Endothelial cell of umbilical vein (primary cell): Measurements from ENCODE around the gene EIF3D. TPM values are rescaled to one million over a fixed set of nuclear protein-coding genes. Genes with fewer than 3 reads are reported as not detected.

Source experiments
- BruUV-seq: library from RNA; stranded (reverse); fragments of 400-500 nt; replicated peaks from 2 replicates; lab custom pipeline; 2021; lab: Mats Ljungman, UMichigan
- CTCF ChIA-PET: fragments of 300-600, 350-600 bp; sonication (Branson Sonifier 250); formaldehyde crosslinking; loops from one replicate; lab custom pipeline; 2021; ENCODE audit warnings: antibody characterized with exemption, inconsistent platforms; lab: Charles Lee
- POLR2A ChIA-PET: fragments of 300-600, 350-600 bp; sonication (Branson Sonifier 250); formaldehyde crosslinking; loops from one replicate; lab custom pipeline; 2021; ENCODE audit warnings: antibody characterized with exemption, inconsistent platforms; lab: Charles Lee
- DNase-seq: peaks from one replicate; pipeline ENCODE4 v3.0.0-alpha.2; 2011; ENCODE audit warnings: low read depth, low spot score
- FAIRE-seq: peaks from 2 replicates; lab custom pipeline; 2011; peaks lifted over from hg19 to GRCh38; lab: Jason Lieb, UNC
- H2AFZ ChIP-seq: 2 replicates; pipeline ENCODE4 v1.6.0; 2012; ENCODE audit warnings: low read depth, low read length, control low read depth, inconsistent platforms
- H3K27ac ChIP-seq: 2 replicates; pipeline ENCODE4 v1.5.1; 2011; ENCODE audit warnings: low read depth, mild to moderate bottlenecking, control low read depth, low read length, moderate library complexity; ENCODE audit not compliant: insufficient read depth
- H3K27me3 ChIP-seq, 2 experiments: 2 replicates each; pipeline versions ENCODE4 v1.6.0 to v1.6.1; 2011; ENCODE audit warnings: low read length in 2 of 2, mixed read lengths in 1 of 2; ENCODE audit not compliant: control insufficient read depth in 2 of 2, insufficient read depth in 2 of 2
- H3K36me3 ChIP-seq, 2 experiments: 2 replicates in 1 of 2; 3 replicates in 1 of 2; pipeline ENCODE4 v1.5.1; 2011; ENCODE audit warnings: low read length in 2 of 2, mild to moderate bottlenecking in 1 of 2, moderate library complexity in 1 of 2; ENCODE audit not compliant: control insufficient read depth in 2 of 2, insufficient read depth in 2 of 2; ENCODE audit errors: extremely low read depth in 1 of 2
- H3K4me1 ChIP-seq: 3 replicates; pipeline ENCODE4 v1.5.1; 2011; ENCODE audit warnings: mild to moderate bottlenecking, low read length; ENCODE audit not compliant: control insufficient read depth, insufficient read depth; ENCODE audit errors: extremely low read depth
- H3K4me2 ChIP-seq: 2 replicates; pipeline ENCODE4 v1.6.1; 2011; ENCODE audit warnings: low read length, control low read depth, mixed read lengths; ENCODE audit not compliant: insufficient read depth
- H3K4me3 ChIP-seq, 3 experiments: fragments of 200-600 bp in 1 of 3; sonication (generic), shearing (Covaris generic) in 1 of 3; replicated peaks in 1 of 3; 2 replicates each; pipeline ENCODE4 v1.5.1; 2011 to 2016; ENCODE audit warnings: control low read depth in 3 of 3, low read length in 3 of 3, mild to moderate bottlenecking in 2 of 3, inconsistent platforms in 1 of 3, low read depth in 1 of 3, moderate library complexity in 1 of 3; ENCODE audit not compliant: insufficient read depth in 1 of 3
- H3K79me2 ChIP-seq: 2 replicates; pipeline ENCODE4 v1.6.0; 2012; ENCODE audit warnings: low read length, inconsistent platforms; ENCODE audit not compliant: control insufficient read depth, insufficient read depth
- H3K9ac ChIP-seq: replicated peaks from 2 replicates; pipeline ENCODE3; 2011; ENCODE audit warnings: low read length, control low read depth; ENCODE audit not compliant: insufficient read depth; ENCODE audit errors: extremely low read depth
- H3K9me1 ChIP-seq: replicated peaks from 3 replicates; pipeline ENCODE4 v1.6.0; 2011; ENCODE audit warnings: mild to moderate bottlenecking, low read length; ENCODE audit not compliant: control insufficient read depth, insufficient read depth; ENCODE audit errors: extremely low read depth
- H3K9me3 ChIP-seq: replicated peaks from 2 replicates; pipeline ENCODE4 v1.5.1; 2012; ENCODE audit warnings: low read length, inconsistent platforms; ENCODE audit not compliant: control insufficient read depth, insufficient read depth
- H4K20me1 ChIP-seq: replicated peaks from 2 replicates; pipeline ENCODE3; 2011; ENCODE audit warnings: mild to moderate bottlenecking, low read length; ENCODE audit not compliant: control insufficient read depth, insufficient read depth; ENCODE audit errors: extremely low read depth
- CTCF ChIP-seq, 2 donors: IDR thresholded peaks; 1 replicate in 1 of 2; 2 replicates in 1 of 2; pipeline ENCODE4 v1.5.1; 2011; ENCODE audit warnings: low read length in 2 of 2, mild to moderate bottlenecking in 2 of 2, moderate library complexity in 2 of 2, control low read depth in 1 of 2, inconsistent platforms in 1 of 2, low read depth in 1 of 2; ENCODE audit not compliant: insufficient read depth in 1 of 2; ENCODE audit errors: extremely low read depth in 1 of 2
- EZH2 ChIP-seq: IDR thresholded peaks from 2 replicates; pipeline ENCODE4 v1.6.1; 2012; ENCODE audit warnings: borderline replicate concordance, low read depth, mild to moderate bottlenecking, moderate library complexity, low read length, inconsistent platforms; ENCODE audit not compliant: severe bottlenecking
- FOS ChIP-seq: IDR thresholded peaks from 2 replicates; pipeline ENCODE4 v1.6.1; 2011; ENCODE audit warnings: mild to moderate bottlenecking, low read length, moderate library complexity, borderline replicate concordance; ENCODE audit not compliant: insufficient read depth
- GATA2 ChIP-seq: IDR thresholded peaks from 2 replicates; pipeline ENCODE4 v1.7.0; 2011; ENCODE audit warnings: low read depth, mild to moderate bottlenecking, moderate library complexity, mixed read lengths, low read length; ENCODE audit not compliant: insufficient read length, insufficient read depth
- JUN ChIP-seq: IDR thresholded peaks from 2 replicates; pipeline ENCODE4 v1.6.1; 2011; ENCODE audit warnings: borderline replicate concordance, low read depth; ENCODE audit not compliant: insufficient read length, insufficient read depth
- MAX ChIP-seq: IDR thresholded peaks from 2 replicates; pipeline ENCODE4 v1.6.1; 2011; ENCODE audit not compliant: insufficient read depth, insufficient read length
- MYC ChIP-seq: IDR thresholded peaks from one replicate; pipeline ENCODE4 v1.6.1; 2011; ENCODE audit warnings: mild to moderate bottlenecking, low read depth, low read length
- POLR2AphosphoS5 ChIP-seq: IDR thresholded peaks from 2 replicates; pipeline ENCODE4 v1.6.1; 2012; ENCODE audit warnings: low read depth, mild to moderate bottlenecking, control low read depth, low read length, moderate library complexity; ENCODE audit not compliant: insufficient read depth
- dilution Hi-C: fragments of 300-500 bp; cut with MboI; formaldehyde crosslinking; loops from one replicate; pipeline ENCODE4 v1.15.0; 2019; ENCODE audit warnings: low sequenced_read_pairs; ENCODE audit not compliant: extremely low pct_ligation_motif_present
- intact Hi-C: fragments of 100-400 bp; cut with micrococcal nuclease; formaldehyde crosslinking; loops from one replicate; pipeline ENCODE4 v1.10.0; 2022
- polyA plus RNA-seq, 4 experiments: library from polyadenylated mRNA; depleted of rRNA in 3 of 4; stranded (reverse) in 3 of 4; unstranded in 1 of 4; fragments of >200 nt; gene quantifications; 2 replicates each; pipeline versions ENCODE4 v1.2.1 to v1.2.3, GENCODE V29; 2011 to 2012; ENCODE audit warnings: missing spikeins in 1 of 4
- total RNA-seq: library from RNA; stranded (reverse); gene quantifications from 2 replicates; pipeline ENCODE4 v1.2.3, GENCODE V29; 2021

Gene EIF3D
- total and polyA plus RNA-seq, 2 donors (not counting 3 experiments of a cell fraction or from before 2014, with no cell fraction given), result 201 to 413 TPM

GRCh38 chr22:36560001-36560400 lies 31.0 kb upstream of the EIF3D start:
- dilution Hi-C loops, result no loop called here
- H3K9me1 ChIP-seq, result no peaks in the 10 kb centered on the region
- BruUV-seq, result no TSS peak
- H3K27me3 ChIP-seq, result peaks cover 3 to 6% of the 10 kb centered on the region in 2 experiments
- H3K9me3 ChIP-seq, result no peaks in the 10 kb centered on the region
- peaks cover 9% of the 10 kb centered on the region for H3K4me1 ChIP-seq
- no peak overlapping the region for H3K4me3 ChIP-seq
- no peak overlapping the region for H3K27ac ChIP-seq
- no peaks in the 10 kb centered on the region for H3K36me3 ChIP-seq
- no peaks in the 10 kb centered on the region for H3K79me2 ChIP-seq
- H3K9ac ChIP-seq, result no peak overlapping the region
- H2AFZ ChIP-seq, result no peak overlapping the region
- ChIA-PET CTCF (interaction anchor here (1.4 kb wide), 1 partner anchor 10 kb away, joined by 4 read pairs; no protein-coding TSS in a partner anchor), POLR2A (no interaction called here)
- no peak for DNase-seq
- TF ChIP-seq EZH2 (no peak), CTCF (IDR thresholded peaks at IDR 0.05; ENCODE audit: extremely low read depth in 1 of 2, insufficient read depth in 1 of 2, low read depth in 1 of 2, low read length in 2 of 2) (no peak), FOS (no peak), JUN (no peak), MYC (no peak), POLR2AphosphoS5 (no peak), GATA2 (no peak), MAX (no peak)
- no peak for FAIRE-seq
- intact Hi-C loops, result loop anchor here (10.0 kb wide), 1 partner anchor 425 kb away; no protein-coding TSS in a partner anchor
- H3K4me2 ChIP-seq, result no peak overlapping the region
- H4K20me1 ChIP-seq, result no peaks in the 10 kb centered on the region
